GM18526 (cell line): ENCODE results near the gene THSD7B.

Experiments
- POLR2A ChIP-seq: IDR thresholded peaks from 3 replicates; pipeline ENCODE4 v1.6.1; 2011; ENCODE audit not compliant: insufficient read length; ENCODE audit errors: extremely low read depth

THSD7B gene

DNA sequence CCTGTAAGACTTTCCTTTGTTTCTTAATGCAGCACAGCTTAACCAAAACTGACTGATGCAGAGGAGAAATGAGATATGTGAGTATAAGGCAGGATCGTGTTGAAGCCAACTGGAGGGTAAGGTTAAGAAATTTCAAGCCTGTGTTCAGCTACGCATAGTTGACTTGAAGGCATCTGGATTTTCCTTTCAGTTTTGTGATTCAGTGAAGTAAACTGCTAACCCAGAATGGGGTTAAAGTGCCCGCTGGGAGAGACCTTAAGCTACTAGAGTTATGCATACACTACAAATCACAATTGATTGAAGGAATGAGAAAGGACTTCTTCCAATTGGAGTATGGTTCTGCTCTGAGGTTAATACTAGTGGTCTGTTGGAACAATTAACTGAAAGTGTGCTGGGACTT lies 22.6 kb downstream of the THSD7B start:
- no peak for TF ChIP-seq POLR2A

DNA sequence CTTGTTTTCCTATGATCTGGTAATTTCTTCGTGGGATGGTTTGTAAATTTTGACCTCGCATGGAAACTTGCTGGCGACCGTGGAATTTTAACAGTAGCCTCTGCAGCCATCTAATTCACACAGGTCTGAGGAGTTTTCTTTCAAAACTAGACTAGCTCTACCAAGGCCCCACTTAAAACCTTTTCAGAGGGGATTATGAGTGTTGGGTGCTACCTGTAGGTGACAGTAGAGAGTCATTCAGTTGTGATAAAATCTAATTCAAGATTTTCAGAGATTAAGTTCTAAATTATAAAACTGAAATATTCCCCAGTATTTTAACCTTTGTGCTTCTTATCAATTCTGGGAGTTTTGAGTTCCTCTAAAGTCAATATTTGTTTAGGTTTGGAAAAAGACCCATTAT lies 31.0 kb downstream of the THSD7B start:
- no peak for TF ChIP-seq POLR2A

DNA sequence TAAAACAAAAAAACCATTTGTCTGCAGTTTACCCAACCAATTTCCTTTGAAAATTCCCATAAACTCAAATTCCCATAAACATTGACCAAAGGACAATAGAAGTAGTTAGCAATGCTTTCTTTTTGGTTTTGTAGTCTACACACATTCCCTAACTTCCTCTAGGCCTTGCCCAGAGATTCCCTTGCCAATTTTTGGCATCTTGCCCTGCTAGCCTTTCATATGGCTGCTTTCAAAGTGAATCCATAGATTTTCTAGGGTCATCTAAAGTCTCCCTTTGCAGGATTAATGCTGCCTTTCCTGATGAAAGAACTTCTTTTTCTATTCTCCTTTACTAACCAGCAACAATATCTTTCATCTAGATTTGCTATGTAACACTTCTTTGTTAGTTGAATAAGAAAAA lies 33.4 kb downstream of the THSD7B start:
- TF ChIP-seq POLR2A: no peak

DNA sequence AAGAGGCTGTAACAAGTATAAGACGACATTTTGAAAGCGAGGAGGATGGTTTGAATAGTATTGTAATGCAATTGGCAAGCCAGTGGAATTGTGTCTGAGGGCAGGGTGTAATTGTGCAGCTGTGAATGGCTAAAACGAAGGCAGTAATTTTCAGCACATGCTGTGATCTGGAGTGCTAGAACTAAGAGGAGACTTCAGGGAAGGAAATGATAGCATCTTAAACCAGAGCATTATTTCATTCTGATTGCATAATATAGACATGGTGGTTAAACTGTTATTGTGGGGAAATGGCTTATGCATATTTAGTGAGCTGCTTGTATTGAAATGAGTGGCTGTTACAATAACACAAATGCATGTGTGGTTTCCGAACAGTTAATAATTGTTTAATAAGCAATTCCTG lies 36.3 kb downstream of the THSD7B start:
- no peak for TF ChIP-seq POLR2A

DNA sequence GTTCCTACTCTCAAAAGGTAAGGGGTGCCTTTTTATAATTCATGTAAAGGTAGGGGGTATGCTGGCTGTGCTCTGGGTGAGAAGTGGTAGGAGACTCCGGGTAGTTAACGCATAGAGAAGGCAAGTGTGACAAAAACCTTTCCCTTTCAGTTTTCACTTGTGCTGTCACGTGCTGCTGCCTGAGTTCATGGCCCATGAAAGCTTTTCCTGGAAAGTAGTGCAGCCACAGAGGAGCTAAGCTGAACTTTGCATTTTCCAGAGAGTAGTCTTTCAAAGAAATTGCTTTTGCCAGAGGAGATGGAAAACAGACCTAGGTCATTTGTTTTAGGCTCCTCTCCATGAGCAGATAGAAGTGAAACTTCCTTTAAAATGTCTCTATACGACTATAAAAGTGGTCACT lies 44.7 kb downstream of the THSD7B start:
- TF ChIP-seq POLR2A: no peak

DNA sequence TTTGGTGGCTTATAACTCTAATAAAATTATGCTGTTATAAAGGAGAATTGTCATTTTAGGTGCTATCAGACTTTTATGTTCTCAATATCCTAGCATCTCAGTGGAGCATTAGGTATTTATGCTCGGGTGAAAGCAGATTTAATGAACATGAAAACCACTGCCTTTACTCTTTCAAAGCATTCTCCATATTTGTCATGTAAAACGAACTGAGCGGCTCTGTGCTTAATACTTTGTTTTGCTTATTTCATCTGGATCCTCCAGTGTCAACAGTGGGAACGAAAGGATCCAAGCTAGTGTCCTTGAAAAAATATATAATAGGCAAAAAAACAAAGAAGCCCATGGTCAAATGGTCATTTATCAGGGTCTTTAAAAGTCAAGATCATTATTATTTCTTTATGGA lies 53.5 kb downstream of the THSD7B start:
- no peak for TF ChIP-seq POLR2A

DNA sequence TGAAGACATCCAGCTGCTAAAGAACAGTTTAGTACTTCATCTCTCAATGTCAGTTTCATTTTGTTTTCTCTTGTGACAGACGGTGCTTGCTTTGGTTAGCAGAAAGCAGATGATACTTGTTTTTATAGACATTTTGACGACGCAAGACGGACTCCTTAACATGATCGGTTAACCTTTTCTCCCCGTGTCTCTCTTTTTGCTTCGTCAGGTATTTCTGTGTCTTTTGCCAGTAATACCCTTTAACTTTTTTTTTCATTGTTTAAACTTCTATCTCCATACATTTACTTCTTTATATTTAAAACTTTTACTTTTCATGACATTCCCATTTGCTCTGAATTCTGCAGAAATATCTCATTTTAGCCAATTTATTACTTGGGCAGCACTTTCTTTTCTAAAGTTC lies 57.9 kb downstream of the THSD7B start:
- no peak for TF ChIP-seq POLR2A

DNA sequence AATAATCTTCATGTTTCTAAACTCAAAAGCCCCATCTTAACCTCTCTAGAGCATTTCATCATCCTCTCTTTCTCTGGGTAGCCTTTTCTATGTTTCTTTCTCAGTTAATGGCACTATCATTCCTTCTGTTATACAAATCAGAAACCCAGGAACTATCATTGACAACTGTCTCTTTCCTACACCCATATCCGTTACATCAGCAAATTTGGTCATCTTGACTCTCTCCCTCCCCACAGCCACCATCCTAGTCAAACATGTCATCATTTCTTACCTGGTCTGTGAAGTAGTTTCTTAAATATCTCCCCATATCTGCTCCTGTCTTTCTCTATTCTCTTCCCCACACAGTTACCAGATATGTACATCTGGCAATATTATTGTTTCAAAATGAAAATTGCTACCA lies 62.8 kb downstream of the THSD7B start:
- no peak for TF ChIP-seq POLR2A

DNA sequence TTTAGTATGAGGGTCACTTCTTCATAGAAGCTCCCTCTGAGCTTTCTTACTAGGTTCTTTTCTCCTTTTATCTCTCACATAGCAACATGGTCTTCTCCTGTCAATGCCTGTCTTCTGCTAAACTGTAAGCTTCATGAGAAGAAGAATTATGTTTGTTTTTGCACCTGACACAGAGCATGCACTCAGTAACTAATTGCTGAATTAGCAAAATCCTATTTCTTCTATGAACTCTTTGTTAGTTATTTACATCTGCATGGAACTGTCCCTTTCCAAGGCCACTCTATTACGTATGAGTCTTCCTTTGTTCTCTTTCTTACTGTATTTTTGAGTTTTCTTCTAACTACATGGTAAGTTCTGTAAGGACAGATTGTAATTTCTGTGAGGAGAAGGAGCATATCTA lies 63.4 kb downstream of the THSD7B start:
- TF ChIP-seq POLR2A: no peak

DNA sequence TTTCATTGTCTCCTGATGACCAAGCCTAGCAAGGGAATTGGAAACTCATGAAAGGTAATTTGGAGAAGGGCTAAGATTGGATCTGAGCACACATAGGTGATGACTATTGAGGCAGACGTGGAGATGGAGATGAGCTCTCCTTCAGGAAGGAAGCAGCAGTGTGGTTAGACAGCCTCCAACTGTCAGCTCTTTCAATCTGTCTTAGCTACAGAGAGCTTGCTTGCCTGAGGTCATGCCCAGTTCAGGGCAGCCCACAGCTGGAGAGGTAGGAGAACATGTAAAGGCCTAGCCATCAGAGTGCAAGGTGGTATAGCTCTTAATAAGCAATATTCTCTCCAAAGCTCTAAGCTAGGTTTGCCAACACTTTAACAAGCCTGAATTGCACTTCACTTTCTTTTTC lies 79.2 kb downstream of the THSD7B start:
- no peak for TF ChIP-seq POLR2A

DNA sequence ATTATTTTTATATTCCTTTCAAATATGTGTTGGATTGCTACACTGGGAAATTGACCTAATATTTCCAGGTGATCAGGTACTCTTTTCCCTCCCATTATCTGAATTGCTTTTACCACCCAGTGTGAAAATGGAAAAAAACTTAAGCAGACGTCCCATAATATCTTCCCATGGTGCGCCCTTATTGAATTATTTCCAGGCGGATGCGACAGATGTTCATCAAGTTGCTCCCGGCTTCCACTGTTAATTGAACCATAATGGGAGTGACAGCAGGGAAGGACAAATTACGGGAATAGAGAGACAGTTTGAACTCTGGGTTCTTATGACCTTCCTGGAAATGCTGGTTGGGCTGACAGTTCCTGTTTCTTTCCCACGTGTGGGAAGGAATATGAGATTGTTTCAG lies 93.3 kb downstream of the THSD7B start:
- TF ChIP-seq POLR2A: no peak

DNA sequence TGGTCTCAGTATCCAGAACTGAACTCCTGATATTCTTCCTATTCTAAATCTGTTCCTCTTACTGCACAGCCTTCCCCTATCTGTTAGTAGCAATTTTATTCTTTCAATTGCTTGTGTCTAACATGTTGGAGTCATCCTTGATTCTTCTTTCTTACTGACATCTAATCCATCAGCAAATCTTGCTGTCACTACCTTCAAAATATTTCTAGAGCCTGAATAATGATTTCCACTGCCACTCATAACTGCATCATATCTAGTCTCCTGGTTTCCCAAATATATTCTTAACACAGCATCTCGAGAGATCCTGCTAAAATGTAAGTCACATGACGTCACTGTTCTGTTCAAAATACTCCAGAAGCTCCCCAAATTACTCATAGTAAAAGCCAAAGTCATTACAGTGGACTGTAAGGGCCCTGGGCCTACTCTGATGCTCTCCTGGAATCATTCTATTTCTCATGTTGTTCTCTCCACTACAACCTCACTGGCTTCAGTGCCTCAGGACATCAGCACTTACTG lies 95.2 kb downstream of the THSD7B start:
- no peak for TF ChIP-seq POLR2A

DNA sequence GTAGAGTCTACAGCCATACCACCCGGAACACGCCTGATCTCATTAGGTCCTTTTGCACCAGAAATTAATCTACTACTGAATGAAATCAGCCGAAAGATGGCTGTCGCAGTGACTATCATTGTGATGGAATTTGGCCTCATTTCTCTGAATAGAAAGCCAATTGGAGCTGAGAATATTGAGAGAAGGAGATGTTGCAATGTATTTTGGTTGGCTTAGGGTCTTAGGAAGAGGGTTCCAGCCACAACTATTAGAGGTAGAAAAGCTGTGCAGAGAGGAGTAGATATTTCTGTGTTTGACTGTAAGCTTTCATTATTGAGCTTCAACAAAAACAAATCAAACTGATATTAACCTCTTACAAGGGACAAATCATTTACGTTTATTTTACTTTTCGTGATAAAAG lies 98.1 kb downstream of the THSD7B start:
- TF ChIP-seq POLR2A: no peak

DNA sequence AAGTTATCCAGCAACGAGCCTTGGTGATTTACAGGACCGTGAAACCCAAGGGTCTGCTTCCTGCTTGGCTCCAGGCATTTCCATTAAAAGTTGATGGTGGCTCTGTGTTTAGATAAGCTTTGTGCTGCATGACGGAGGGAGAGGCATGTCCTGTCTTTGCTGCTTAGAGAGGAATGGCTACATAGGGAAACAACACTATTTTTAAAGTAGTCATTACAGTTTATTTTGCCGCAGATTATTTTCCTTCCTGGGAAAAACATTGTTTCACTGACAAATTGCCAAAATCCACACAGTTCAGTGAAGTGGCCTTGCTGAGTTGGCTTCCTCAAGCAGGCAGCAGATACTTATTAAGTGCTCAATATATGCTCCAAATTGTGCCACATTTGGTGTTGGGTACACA lies 98.5 kb downstream of the THSD7B start:
- no peak for TF ChIP-seq POLR2A

DNA sequence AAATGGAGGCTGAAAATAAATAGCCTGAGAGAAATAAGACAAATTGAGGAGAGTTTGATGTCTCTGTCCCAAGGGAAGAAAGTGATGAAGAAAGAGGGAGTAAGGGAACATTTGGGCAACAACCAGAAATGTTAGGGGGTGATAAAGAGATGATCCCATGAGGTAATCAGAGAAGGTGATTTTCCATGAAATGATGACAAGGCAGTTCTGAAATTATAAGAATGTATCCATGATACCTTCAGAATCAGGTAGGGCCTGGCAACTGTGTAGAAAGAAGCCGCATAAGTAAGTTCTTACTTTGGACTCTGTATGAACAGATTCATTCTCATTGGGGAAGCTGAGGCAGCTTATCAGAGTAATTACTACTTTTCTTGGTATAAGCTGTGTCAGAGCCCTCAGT lies 106.1 kb downstream of the THSD7B start:
- no peak for TF ChIP-seq POLR2A

DNA sequence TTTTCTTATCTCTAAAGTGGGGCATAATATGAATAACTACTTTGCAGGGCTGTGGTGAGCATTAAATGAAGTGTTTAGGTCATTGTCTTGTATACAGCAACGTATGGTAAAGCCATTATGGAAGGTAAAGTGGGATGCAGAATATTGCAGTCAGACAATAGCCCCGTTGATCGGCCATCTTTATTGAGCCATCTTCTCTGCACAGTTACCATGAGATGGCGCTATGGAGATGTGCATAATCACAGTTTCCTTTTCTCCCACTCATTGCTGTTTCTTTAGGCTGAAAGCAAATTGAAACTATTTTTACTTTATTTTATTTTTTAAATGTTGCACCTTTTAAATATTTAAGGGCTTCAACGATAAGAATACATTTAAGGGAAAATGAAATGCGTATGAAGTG lies 108.9 kb downstream of the THSD7B start:
- no peak for TF ChIP-seq POLR2A

DNA sequence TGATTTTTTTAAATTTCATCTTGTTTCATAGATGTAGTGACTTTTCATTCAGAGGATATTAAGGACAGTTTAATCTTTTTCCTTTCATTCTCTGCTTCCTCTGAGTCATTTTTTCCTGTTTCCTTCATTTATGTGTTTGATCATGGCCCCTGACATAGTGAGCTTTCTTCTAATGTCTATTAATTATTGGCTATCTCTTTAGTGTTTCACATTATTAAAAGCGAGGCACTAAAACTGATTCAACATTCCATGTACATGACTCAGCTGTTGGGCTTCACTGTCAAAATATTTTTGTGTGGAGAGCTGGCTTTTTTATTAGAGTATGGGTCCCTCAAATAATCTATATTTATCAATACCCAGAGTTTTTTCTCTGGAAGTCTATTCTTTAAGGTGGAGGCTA lies 125.8 kb downstream of the THSD7B start:
- no peak for TF ChIP-seq POLR2A

DNA sequence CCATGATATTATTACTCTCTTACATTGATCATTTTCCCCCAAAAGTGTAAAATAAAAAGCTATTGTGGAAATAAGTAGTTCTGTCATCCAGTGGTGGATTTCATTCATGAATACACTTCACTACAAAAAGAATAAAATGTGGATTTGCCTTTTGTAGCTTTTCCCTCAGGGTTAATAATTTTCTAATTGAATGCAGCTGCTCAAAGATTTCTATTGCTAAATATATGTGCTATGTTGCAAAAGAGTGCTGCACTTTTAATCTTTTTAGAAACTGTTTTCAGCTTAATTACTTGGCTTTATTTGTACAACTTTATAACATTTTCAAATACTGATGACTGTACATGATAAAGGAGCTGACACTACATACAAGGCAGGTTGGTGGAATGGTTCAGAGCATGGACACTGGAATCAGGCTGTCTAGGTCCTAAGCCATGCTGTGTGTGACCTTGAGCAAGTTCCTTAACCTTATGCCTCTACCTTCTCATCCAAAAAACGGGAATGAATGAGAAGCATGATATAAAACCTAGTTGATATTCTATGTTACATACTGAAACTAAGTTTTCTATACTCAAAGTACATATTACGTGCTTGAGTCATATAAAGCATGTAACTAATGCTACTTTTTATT lies 128.8 kb downstream of the THSD7B start:
- TF ChIP-seq POLR2A: no peak

DNA sequence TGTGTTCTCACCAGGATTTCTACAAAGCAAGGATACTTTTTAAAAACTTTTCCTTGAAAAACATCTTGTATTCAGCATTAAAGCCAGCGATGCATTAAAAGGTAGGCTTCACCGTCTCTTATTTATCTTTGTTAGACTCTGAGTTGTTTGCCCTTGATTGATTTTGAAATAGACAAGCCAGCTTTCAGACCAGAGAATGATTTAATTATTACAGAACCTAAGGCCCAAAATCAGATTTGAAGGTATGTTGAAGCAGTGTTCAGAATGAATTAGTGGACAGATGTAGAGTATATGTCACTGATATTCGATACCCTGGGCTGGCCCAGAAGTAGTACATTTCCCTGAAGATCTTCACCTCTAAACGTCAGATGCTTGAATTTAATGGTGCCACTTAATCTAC lies 136.4 kb downstream of the THSD7B start:
- TF ChIP-seq POLR2A: no peak
